Loucy (cell line): ENCODE results near the gene GRM5.
"Not testable (repeated sequence)": the region's sequence is repeated elsewhere in the genome, so short reads cannot be mapped to it uniquely, and the experiment has no call there.

Experiments
- H2AFZ ChIP-seq: fragments of 200-600 bp; sonication (generic); 2 replicates; pipeline ENCODE4 v1.6.0; 2016; ENCODE audit warnings: antibody characterized with exemption, mild to moderate bottlenecking, low read length, moderate library complexity
- H3F3A ChIP-seq: fragments of 200-600 bp; 2 replicates; pipeline ENCODE4 v1.6.0; 2016; ENCODE audit warnings: antibody characterized with exemption, low read depth, mild to moderate bottlenecking
- H3K27me3 ChIP-seq: fragments of 200-600 bp; sonication (generic); 2 replicates; pipeline ENCODE4 v1.6.1; 2014; ENCODE audit warnings: low read length, mild to moderate bottlenecking; ENCODE audit not compliant: insufficient read depth, poor library complexity, severe bottlenecking
- H3K36me3 ChIP-seq: fragments of 200-600 bp; sonication (generic); 2 replicates; pipeline ENCODE4 v1.6.1; 2016; ENCODE audit warnings: low read length; ENCODE audit not compliant: insufficient read depth
- H3K4me1 ChIP-seq: fragments of 200-600 bp; sonication (generic); 2 replicates; pipeline ENCODE4 v1.5.1; 2014; ENCODE audit warnings: low read length, mild to moderate bottlenecking; ENCODE audit not compliant: insufficient read depth, poor library complexity, severe bottlenecking
- H3K4me2 ChIP-seq: fragments of 200-600 bp; sonication (generic); 2 replicates; pipeline ENCODE4 v1.6.0; 2014; ENCODE audit warnings: antibody characterized with exemption, low read length, low read depth, mild to moderate bottlenecking; ENCODE audit not compliant: poor library complexity, severe bottlenecking
- H3K4me3 ChIP-seq: fragments of 200-600 bp; sonication (generic); 2 replicates; pipeline ENCODE4 v1.5.1; 2014; ENCODE audit warnings: low read length, mild to moderate bottlenecking, mixed read lengths; ENCODE audit not compliant: poor library complexity, severe bottlenecking
- H3K79me2 ChIP-seq: fragments of 200-600 bp; sonication (generic); 2 replicates; pipeline ENCODE4 v1.6.1; 2014; ENCODE audit warnings: low read length; ENCODE audit not compliant: insufficient read depth
- H3K9ac ChIP-seq: fragments of 200-600 bp; sonication (generic); 2 replicates; pipeline ENCODE4 v1.6.0; 2014; ENCODE audit warnings: mild to moderate bottlenecking, low read depth, low read length, moderate library complexity; ENCODE audit not compliant: poor library complexity, severe bottlenecking
- H3K9me2 ChIP-seq: fragments of 200-600 bp; sonication (generic); replicated peaks from 2 replicates; pipeline ENCODE4 v1.6.1; 2016; ENCODE audit warnings: low read depth, low read length, mixed read lengths
- H3K9me3 ChIP-seq: fragments of 200-600 bp; sonication (generic); 2 replicates; pipeline ENCODE4 v1.6.1; 2014; ENCODE audit warnings: mild to moderate bottlenecking, antibody characterized with exemption, low read length, low read depth; ENCODE audit not compliant: insufficient read depth
- H4K20me1 ChIP-seq: fragments of 200-600 bp; sonication (generic); 2 replicates; pipeline ENCODE4 v1.6.0; 2014; ENCODE audit warnings: antibody characterized with exemption, low read length, mild to moderate bottlenecking; ENCODE audit not compliant: insufficient read depth, poor library complexity, severe bottlenecking
- CTCF ChIP-seq: fragments of 200-600 bp; sonication (generic); conservative IDR thresholded peaks from 2 replicates; pipeline ENCODE4 v1.5.1; 2014; ENCODE audit warnings: mild to moderate bottlenecking, antibody characterized with exemption, low read length
- EZH2phosphoT487 ChIP-seq: fragments of 200-600 bp; IDR thresholded peaks from 2 replicates; pipeline ENCODE4 v1.6.1; 2018; ENCODE audit warnings: antibody characterized with exemption, mild to moderate bottlenecking, moderate library complexity, borderline replicate concordance

Gene GRM5

GRCh38 chr11:88909500-88909899 is 156.3 kb downstream of the GRM5 start:
- no peaks in the 10 kb centered on the region for H3K9me3 ChIP-seq

GRCh38 chr11:88901436-88901835 is 164.3 kb downstream of the GRM5 start:
- H3K79me2 ChIP-seq, H2AFZ ChIP-seq, H3K4me1 ChIP-seq, H3K4me3 ChIP-seq, H3K27me3 ChIP-seq, H3K9me3 ChIP-seq, H4K20me1 ChIP-seq, H3K4me2 ChIP-seq, H3K36me3 ChIP-seq, H3F3A ChIP-seq, H3K9me2 ChIP-seq, H3K9ac ChIP-seq: not testable (repeated sequence)

More at GRCh38 chr11:88909500-88909899, 156.3 kb downstream of the GRM5 start:
- no peaks in the 10 kb centered on the region for H3K79me2 ChIP-seq
- no peak overlapping the region for H3K4me3 ChIP-seq
- no peak overlapping the region for H2AFZ ChIP-seq
- H3K9ac ChIP-seq, result no peak overlapping the region
- no peaks in the 10 kb centered on the region for H3K36me3 ChIP-seq
- H3F3A ChIP-seq, result no peaks in the 10 kb centered on the region
- H3K4me2 ChIP-seq, result no peak overlapping the region
- no peaks in the 10 kb centered on the region for H4K20me1 ChIP-seq
- no peaks in the 10 kb centered on the region for H3K4me1 ChIP-seq
- no peaks in the 10 kb centered on the region for H3K9me2 ChIP-seq
- TF ChIP-seq CTCF (no peak), EZH2phosphoT487 (no peak)
- H3K27me3 ChIP-seq, result no peaks in the 10 kb centered on the region

DNA sequence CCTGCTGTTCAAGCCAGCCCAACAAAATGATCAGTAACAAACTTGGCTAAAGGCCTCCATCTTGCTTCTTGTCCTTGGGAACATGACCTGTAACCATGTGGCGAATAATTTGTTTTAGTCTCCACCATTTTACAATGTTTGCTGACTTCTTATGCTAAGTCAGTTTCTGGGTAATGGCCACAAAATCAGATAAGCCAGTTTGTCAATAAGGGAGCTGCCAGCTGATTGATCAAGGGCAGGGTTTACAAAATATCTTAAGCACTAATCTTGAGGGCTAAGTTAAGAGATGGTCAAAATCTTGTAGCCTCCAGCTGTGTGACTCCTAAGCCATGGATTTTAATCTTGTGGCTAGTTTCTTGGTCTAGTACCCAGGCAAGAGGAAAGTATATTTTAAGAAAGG is 176.9 kb downstream of the GRM5 start:
- not testable (repeated sequence) for H3K4me1 ChIP-seq, H3K79me2 ChIP-seq, H3K9me3 ChIP-seq, H3K9me2 ChIP-seq, H3K27me3 ChIP-seq, H3K9ac ChIP-seq, H3K4me2 ChIP-seq, H4K20me1 ChIP-seq, H3K36me3 ChIP-seq, H3F3A ChIP-seq, H2AFZ ChIP-seq, H3K4me3 ChIP-seq

- Histone ChIP-seq H2AFZ (no peak overlapping the region), H3F3A (no peaks in the 10 kb centered on the region), H4K20me1 (no peaks in the 10 kb centered on the region), H3K79me2 (no peaks in the 10 kb centered on the region), H3K4me2 (no peak overlapping the region), H3K4me1 (no peaks in the 10 kb centered on the region), H3K4me3 (no peak overlapping the region), H3K36me3 (no peaks in the 10 kb centered on the region), H3K27me3 (no peaks in the 10 kb centered on the region), H3K9me3 (no peaks in the 10 kb centered on the region), H3K9ac (no peak overlapping the region), H3K9me2 (no peaks in the 10 kb centered on the region)
- TF ChIP-seq EZH2phosphoT487 (no peak), CTCF (peak; percentile 74)
Measured at GRCh38 chr11:88886796-88887195, 179.0 kb downstream of the GRM5 start.

DNA sequence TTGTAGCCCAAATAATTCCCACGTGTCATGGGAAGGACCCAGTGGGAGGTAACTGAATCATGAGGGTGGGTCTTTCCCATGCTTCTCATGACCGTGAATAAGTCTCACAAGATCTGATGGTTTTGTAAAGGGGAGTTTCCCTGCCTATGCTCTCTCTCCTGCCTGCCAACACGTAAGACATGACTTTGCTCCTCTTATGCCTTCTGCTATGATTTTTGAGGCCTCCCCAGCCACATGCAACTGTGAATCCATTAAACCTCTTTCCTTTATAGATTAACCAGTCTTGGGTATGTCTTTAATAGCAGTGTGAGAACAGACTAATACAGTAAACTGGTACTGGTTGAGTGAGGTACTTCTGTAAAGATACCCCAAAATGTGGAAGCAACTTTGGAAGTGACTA is 183.0 kb downstream of the GRM5 start:
- H3K9me3 ChIP-seq, H2AFZ ChIP-seq, H3K9ac ChIP-seq, H3K4me3 ChIP-seq, H3K36me3 ChIP-seq, H3K79me2 ChIP-seq, H3K4me1 ChIP-seq, H3K9me2 ChIP-seq, H3K4me2 ChIP-seq, H3K27me3 ChIP-seq, H3F3A ChIP-seq, H4K20me1 ChIP-seq: not testable (repeated sequence)
